IMR-90 (cell line): ENCODE measurements around the gene C5orf52. TPM values are rescaled to one million over a fixed set of nuclear protein-coding genes. Genes with fewer than 3 reads are reported as not detected.
A peak's percentile ranks its signal among the peaks of the same experiment; 100 is the strongest.

Experiments used
- ATAC-seq: fragments of 200-7000 bp; cut with Tn5 transposase; 2 replicates; pipeline ENCODE4 v1.9.1; 2020; ENCODE audit warnings: low read depth, mild to moderate bottlenecking, moderate library complexity
- Bru-seq: library from RNA; stranded (reverse); fragments of 400-500 nt; gene quantifications from one replicate; lab custom pipeline; 2021; lab: Mats Ljungman, UMichigan
- BruChase-seq, 2 experiments: library from RNA; stranded (reverse); fragments of 400-500 nt; gene quantifications; one replicate each; lab custom pipeline; 2021; lab: Mats Ljungman, UMichigan
- BruUV-seq: library from RNA; stranded (reverse); fragments of 400-500 nt; replicated peaks from 2 replicates; lab custom pipeline; 2021; lab: Mats Ljungman, UMichigan
- CTCF ChIA-PET: fragments of 300-600 bp; formaldehyde crosslinking; extraction: SDS; loops from one replicate; lab custom pipeline; 2021; ENCODE audit warnings: antibody characterized with exemption; lab: Yijun Ruan, JAX
- POLR2A ChIA-PET: fragments of 300-600 bp; sonication (Branson Sonifier 250); formaldehyde crosslinking; loops from one replicate; lab custom pipeline; 2022; ENCODE audit warnings: antibody characterized with exemption; ENCODE audit not compliant: unreplicated experiment; lab: Charles Lee
- DNase-seq: peaks from one replicate; pipeline ENCODE4 v3.0.0; 2013
- H2AFZ ChIP-seq: replicated peaks from 2 replicates; pipeline ENCODE3; 2013; ENCODE audit warnings: low read length, mild to moderate bottlenecking; ENCODE audit not compliant: poor library complexity
- H2AK5ac ChIP-seq: 2 replicates; pipeline ENCODE4 v1.6.1; 2013; ENCODE audit warnings: low read depth, low read length, inconsistent platforms
- H2AK9ac ChIP-seq: replicated peaks from 2 replicates; pipeline ENCODE3; 2013; ENCODE audit warnings: mild to moderate bottlenecking, low read depth, low read length, moderate library complexity; ENCODE audit not compliant: poor library complexity
- H2BK120ac ChIP-seq: 2 replicates; pipeline ENCODE4 v1.6.1; 2013; ENCODE audit warnings: low read depth, low read length, inconsistent platforms
- H2BK15ac ChIP-seq: 3 replicates; pipeline ENCODE4 v1.6.1; 2013; ENCODE audit warnings: low read depth, low read length, inconsistent platforms
- H2BK20ac ChIP-seq: 2 replicates; pipeline ENCODE4 v1.6.1; 2013; ENCODE audit warnings: low read depth, mild to moderate bottlenecking, inconsistent platforms, low read length, moderate library complexity
- H2BK5ac ChIP-seq: 2 replicates; pipeline ENCODE4 v1.6.1; 2013; ENCODE audit warnings: mild to moderate bottlenecking, low read depth, low read length, inconsistent platforms; ENCODE audit not compliant: poor library complexity, severe bottlenecking
- H3K14ac ChIP-seq: replicated peaks from 2 replicates; pipeline ENCODE4 v1.6.1; 2013; ENCODE audit warnings: low read depth, low read length, inconsistent platforms
- H3K18ac ChIP-seq: 2 replicates; pipeline ENCODE4 v1.6.1; 2013; ENCODE audit warnings: low read depth, low read length, control low read depth
- H3K23ac ChIP-seq: 2 replicates; pipeline ENCODE4 v1.6.1; 2013; ENCODE audit warnings: low read depth, low read length, inconsistent platforms
- H3K27ac ChIP-seq: 2 replicates; pipeline ENCODE4 v1.5.1; 2013; ENCODE audit warnings: mild to moderate bottlenecking, control low read depth, low read length; ENCODE audit not compliant: insufficient read depth
- H3K27me3 ChIP-seq: 2 replicates; pipeline ENCODE4 v1.6.1; 2013; ENCODE audit warnings: low read length; ENCODE audit not compliant: control insufficient read depth, insufficient read depth
- H3K36me3 ChIP-seq: 2 replicates; pipeline ENCODE4 v1.6.1; 2013; ENCODE audit warnings: low read length, mixed read lengths; ENCODE audit not compliant: control insufficient read depth, insufficient read depth
- H3K4ac ChIP-seq: 2 replicates; pipeline ENCODE4 v1.6.1; 2013; ENCODE audit warnings: low read depth, low read length, inconsistent platforms
- H3K4me1 ChIP-seq: 2 replicates; pipeline ENCODE4 v1.6.1; 2013; ENCODE audit warnings: low read length, mixed read lengths; ENCODE audit not compliant: control insufficient read depth, insufficient read depth
- H3K4me2 ChIP-seq: 2 replicates; pipeline ENCODE4 v1.6.1; 2013; ENCODE audit warnings: low read depth, mild to moderate bottlenecking, control low read depth, low read length, moderate library complexity
- H3K4me3 ChIP-seq: 2 replicates; pipeline ENCODE4 v1.5.1; 2013; ENCODE audit warnings: low read depth, mild to moderate bottlenecking, control low read depth, low read length, moderate library complexity; ENCODE audit not compliant: insufficient read depth
- H3K56ac ChIP-seq: 2 replicates; pipeline ENCODE4 v1.6.1; 2013; ENCODE audit warnings: low read length, inconsistent platforms; ENCODE audit not compliant: insufficient read depth; ENCODE audit errors: extremely low read depth
- H3K79me1 ChIP-seq, 2 experiments: 2 replicates each; pipeline ENCODE4 v1.6.1; 2013; ENCODE audit warnings: low read length in 2 of 2, inconsistent platforms in 1 of 2, low read depth in 1 of 2
- H3K9ac ChIP-seq: 2 replicates; pipeline ENCODE4 v1.6.1; 2013; ENCODE audit warnings: low read depth, low read length, control low read depth
- H3K9me1 ChIP-seq: 2 replicates; pipeline ENCODE4 v1.6.1; 2013; ENCODE audit warnings: low read length, inconsistent platforms; ENCODE audit not compliant: insufficient read depth
- H3K9me3 ChIP-seq: 2 replicates; pipeline ENCODE4 v1.6.1; 2013; ENCODE audit warnings: low read length; ENCODE audit not compliant: control insufficient read depth, insufficient read depth
- H4K20me1 ChIP-seq: 2 replicates; pipeline ENCODE4 v1.6.1; 2013; ENCODE audit warnings: low read length, inconsistent platforms; ENCODE audit not compliant: insufficient read depth
- H4K5ac ChIP-seq: 2 replicates; pipeline ENCODE4 v1.6.1; 2013; ENCODE audit warnings: mild to moderate bottlenecking, low read depth, low read length, control low read depth
- H4K8ac ChIP-seq, 2 experiments: 2 replicates each; pipeline ENCODE4 v1.6.1; 2013; ENCODE audit warnings: low read depth in 2 of 2, low read length in 2 of 2, control low read depth in 1 of 2, inconsistent platforms in 1 of 2
- H4K91ac ChIP-seq: 2 replicates; pipeline ENCODE4 v1.6.1; 2013; ENCODE audit warnings: low read depth, low read length, inconsistent platforms; ENCODE audit not compliant: insufficient read depth
- CEBPB ChIP-seq: IDR thresholded peaks from 2 replicates; pipeline ENCODE4 v1.6.1; 2012; ENCODE audit warnings: low read depth, low read length, improper control_type of control experiment
- MAFK ChIP-seq: IDR thresholded peaks from 2 replicates; pipeline ENCODE4 v1.6.1; 2012; ENCODE audit warnings: low read depth, low read length, improper control_type of control experiment
- MAZ ChIP-seq: IDR thresholded peaks from 2 replicates; pipeline ENCODE4 v1.6.1; 2012; ENCODE audit warnings: low read depth, mild to moderate bottlenecking, low read length, improper control_type of control experiment, moderate library complexity, borderline replicate concordance
- MXI1 ChIP-seq: IDR thresholded peaks from 2 replicates; pipeline ENCODE4 v1.6.1; 2012; ENCODE audit warnings: low read depth, mild to moderate bottlenecking, low read length, moderate library complexity, borderline replicate concordance
- WGBS, 2 experiments: methylation state at CpG; one replicate each; pipeline versions ENCODE4 v1.1.5 to v1.1.7; 2013; ENCODE audit warnings: missing lambda C conversion rate in 2 of 2; ENCODE audit not compliant: insufficient read length in 1 of 2; ENCODE audit errors: extremely low coverage in 2 of 2; 5-methylcytosine and 5-hydroxymethylcytosine counted together
- dilution Hi-C: fragments of 300-500 bp; cut with HindIII; formaldehyde crosslinking; loops from one replicate; pipeline ENCODE4 v1.14.3; 2018; ENCODE audit warnings: low sequenced_read_pairs; ENCODE audit not compliant: unreplicated experiment
- in situ Hi-C: fragments of 300-500 bp; cut with MboI; formaldehyde crosslinking; loops from 3 replicates; pipeline ENCODE4 v1.14.3; 2019; ENCODE audit warnings: low sequenced_read_pairs, inconsistent platforms, mixed read lengths
- intact Hi-C: fragments of 100-400 bp; cut with micrococcal nuclease; formaldehyde crosslinking; loops from 2 replicates; pipeline ENCODE4 v1.10.0; 2022
- long read RNA-seq: library from polyadenylated mRNA; unstranded; transcript quantifications from one replicate; pipeline ENCODE4 v2.0.0, GENCODE V29; 2021; ENCODE audit not compliant: unreplicated experiment
- polyA plus RNA-seq, 3 experiments: library from polyadenylated mRNA; depleted of rRNA; stranded (reverse); fragments of >200 nt; gene quantifications; 2 replicates each; pipeline ENCODE4 v1.2.3, GENCODE V29; 2012; ENCODE audit warnings: low replicate concordance in 1 of 3
- total RNA-seq: library from RNA; depleted of rRNA; stranded (reverse); fragments of >200 nt; gene quantifications from 2 replicates; pipeline ENCODE4 v1.2.3, GENCODE V29; 2012; rRNA removed
- TF ChIP-seq, protein P1 (sequence below): fragments of 150-350 bp; IDR thresholded peaks from 2 replicates; pipeline ENCODE4 v1.6.1; 2017; ENCODE audit warnings: mild to moderate bottlenecking, antibody characterized with exemption, low read length, low read depth

The C5orf52 gene
- total RNA-seq = not detected in 2 replicates
- not detected in 2 replicates for polyA plus RNA-seq (2012; rRNA removed)
- not detected in 2 replicates for polyA plus RNA-seq (2012; cell fraction: cytosol; rRNA removed)
- polyA plus RNA-seq (2012; cell fraction: nucleus; rRNA removed; ENCODE audit: low replicate concordance) = not detected in 2 replicates
- Bru-seq, nascent RNA = not detected
- BruChase-seq, experiment 1, labeled RNA remaining after a 6-hour chase = not detected
- not detected for BruChase-seq, experiment 2, labeled RNA remaining after a 2-hour chase
- long read RNA-seq = 0 reads

DNA sequence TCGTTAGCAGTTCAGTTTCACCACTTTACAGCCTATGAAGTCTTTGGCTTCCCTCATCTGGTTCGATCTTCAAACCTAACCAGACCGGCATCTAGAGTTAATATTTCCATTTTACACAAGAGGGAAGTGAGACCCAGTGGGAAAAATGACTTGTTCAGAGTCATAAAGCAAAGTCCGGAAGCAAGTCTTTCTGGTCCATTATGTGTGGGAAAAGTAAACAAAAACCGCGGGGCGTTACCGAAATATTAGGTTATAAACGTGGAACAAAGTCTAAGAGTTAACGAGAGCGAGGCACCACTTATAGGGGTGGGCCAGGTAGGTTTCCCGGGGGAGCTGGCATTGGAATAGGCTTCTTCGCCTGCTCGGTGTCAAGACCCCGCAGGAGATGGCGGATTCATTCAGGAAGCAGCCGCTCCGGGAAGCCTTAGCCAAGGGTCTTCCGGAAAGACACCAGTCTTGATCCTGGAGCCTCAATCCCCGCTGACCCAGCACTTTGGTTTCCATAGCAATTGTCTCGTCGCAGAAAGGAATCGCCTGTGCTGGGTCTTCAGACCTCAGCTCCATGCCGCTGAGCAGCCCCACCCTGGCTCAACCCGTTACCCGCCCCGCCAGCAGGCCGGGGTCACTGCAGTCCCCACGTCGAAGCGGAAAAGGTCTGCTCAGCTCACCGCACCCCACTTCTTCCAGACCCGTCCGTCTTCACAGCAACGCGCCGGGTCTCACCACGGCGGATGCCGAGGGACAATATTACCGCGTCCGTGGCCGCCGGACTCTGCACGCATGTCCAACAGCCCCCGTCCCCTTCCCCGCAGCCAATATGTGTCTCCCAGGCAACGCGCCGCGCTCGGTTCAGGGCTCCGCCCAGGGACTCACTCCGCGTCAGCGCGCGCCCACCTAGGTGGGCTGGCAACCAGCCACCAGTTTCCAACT is at the start of gene C5orf52:
TSS of gene C5orf52 (plus strand) at position 872 of the 930 bp plus-strand sequence. CDS start 82 bp downstream, outside the sequence.
- dilution Hi-C loops (no loop called here), in situ Hi-C loops (no loop called here), intact Hi-C loops (no loop called here)
- Histone ChIP-seq H4K20me1 (no peaks in the 10 kb centered on the region), H3K4me3 (peak within 1 kb of the TSS; percentile 74), H3K9me1 (no peaks in the 10 kb centered on the region), H2BK20ac (no peak within 1 kb of the TSS), H4K5ac (peak within 1 kb of the TSS; percentile 49), H3K4me2 (peak within 1 kb of the TSS; percentile 88), H2AK9ac (peak within 1 kb of the TSS; percentile 62), H3K4me1 (no peaks in the 10 kb centered on the region; the same call in 1 of the 2 replicates), H2BK15ac (no peak within 1 kb of the TSS; the same call in 2 of the 3 replicates), H4K91ac (peak within 1 kb of the TSS; percentile 45; the same call in 1 of the 2 replicates), H3K56ac (peak within 1 kb of the TSS; percentile 14; the same call in 1 of the 2 replicates), H3K14ac (peak within 1 kb of the TSS; percentile 75), H2BK5ac (no peak within 1 kb of the TSS), H2AFZ (peak within 1 kb of the TSS; percentile 94), H4K8ac (peak within 1 kb of the TSS; percentile 67 to 83), H3K9ac (peak within 1 kb of the TSS; percentile 49), H3K27ac (no peak within 1 kb of the TSS; the same call in 1 of the 2 replicates), H3K27me3 (peaks cover 12% of the 10 kb centered on the region; the same call in 1 of the 2 replicates), H3K36me3 (no peaks in the 10 kb centered on the region), H2AK5ac (no peak within 1 kb of the TSS), H3K79me1 (no peaks in the 10 kb centered on the region), H3K4ac (peak within 1 kb of the TSS; percentile 73), H3K18ac (peak within 1 kb of the TSS; percentile 42; the same call in 1 of the 2 replicates), H3K9me3 (no peaks in the 10 kb centered on the region), H3K23ac (peak within 1 kb of the TSS; percentile 63), H2BK120ac (peak within 1 kb of the TSS; percentile 68)
- TF ChIP-seq, protein P1, sequence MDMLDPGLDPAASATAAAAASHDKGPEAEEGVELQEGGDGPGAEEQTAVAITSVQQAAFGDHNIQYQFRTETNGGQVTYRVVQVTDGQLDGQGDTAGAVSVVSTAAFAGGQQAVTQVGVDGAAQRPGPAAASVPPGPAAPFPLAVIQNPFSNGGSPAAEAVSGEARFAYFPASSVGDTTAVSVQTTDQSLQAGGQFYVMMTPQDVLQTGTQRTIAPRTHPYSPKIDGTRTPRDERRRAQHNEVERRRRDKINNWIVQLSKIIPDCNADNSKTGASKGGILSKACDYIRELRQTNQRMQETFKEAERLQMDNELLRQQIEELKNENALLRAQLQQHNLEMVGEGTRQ = no peak
- TF ChIP-seq MAFK = peak; percentile 34
- no peak for TF ChIP-seq CEBPB
- TF ChIP-seq MAZ = peak; percentile 14; the same call in 1 of the 2 replicates
- no peak for TF ChIP-seq MXI1
- DNase-seq (peak; percentile 14), ATAC-seq (peak; percentile 79)
- 2% methylated on average over 27 of the region's 59 CpGs; no CpG with 5 or more reads in 1 of the 2 experiments for WGBS, 2 experiments
- no TSS peak for BruUV-seq
- POLR2A ChIA-PET = no interaction called here
- CTCF ChIA-PET = interaction anchor here (0.6 to 1.0 kb wide), 4 partner anchors 14 to 169 kb away, joined by 3 to 5 read pairs (median 4); no protein-coding TSS in a partner anchor
